22Rv1 (cell line): ENCODE data around the gene NYAP2.

Source experiments
- ZFX ChIP-seq: fragments of 450-650 bp; IDR thresholded peaks from 2 replicates; pipeline ENCODE4 v1.6.1; 2017; ENCODE audit warnings: antibody characterized with exemption, borderline replicate concordance
- TF ChIP-seq, protein P1 (sequence below): fragments of 450-650 bp; IDR thresholded peaks from 2 replicates; pipeline ENCODE4 v1.5.1; 2017; ENCODE audit warnings: mild to moderate bottlenecking

DNA sequence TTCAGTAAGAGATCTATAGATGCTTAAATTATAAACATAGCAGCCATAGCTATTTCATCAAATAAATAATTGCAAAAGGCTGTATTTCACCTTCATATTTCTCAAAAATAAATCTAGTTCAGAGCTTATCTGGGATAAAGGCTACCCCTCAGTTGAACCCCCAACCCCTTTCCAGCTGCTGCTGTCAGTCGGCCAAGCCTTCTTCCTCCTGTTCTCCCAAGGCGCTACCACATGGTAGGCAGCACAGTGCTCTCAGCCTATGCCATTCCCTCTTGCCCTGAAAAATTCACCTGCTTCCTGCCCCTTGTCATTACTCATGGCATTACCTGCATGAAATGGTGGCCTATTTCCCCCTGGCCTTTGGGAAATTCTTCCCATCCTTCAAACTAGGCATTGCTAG lies 136.5 kb downstream of the NYAP2 start:
- TF ChIP-seq ZFX = no peak
- TF ChIP-seq, protein P1, sequence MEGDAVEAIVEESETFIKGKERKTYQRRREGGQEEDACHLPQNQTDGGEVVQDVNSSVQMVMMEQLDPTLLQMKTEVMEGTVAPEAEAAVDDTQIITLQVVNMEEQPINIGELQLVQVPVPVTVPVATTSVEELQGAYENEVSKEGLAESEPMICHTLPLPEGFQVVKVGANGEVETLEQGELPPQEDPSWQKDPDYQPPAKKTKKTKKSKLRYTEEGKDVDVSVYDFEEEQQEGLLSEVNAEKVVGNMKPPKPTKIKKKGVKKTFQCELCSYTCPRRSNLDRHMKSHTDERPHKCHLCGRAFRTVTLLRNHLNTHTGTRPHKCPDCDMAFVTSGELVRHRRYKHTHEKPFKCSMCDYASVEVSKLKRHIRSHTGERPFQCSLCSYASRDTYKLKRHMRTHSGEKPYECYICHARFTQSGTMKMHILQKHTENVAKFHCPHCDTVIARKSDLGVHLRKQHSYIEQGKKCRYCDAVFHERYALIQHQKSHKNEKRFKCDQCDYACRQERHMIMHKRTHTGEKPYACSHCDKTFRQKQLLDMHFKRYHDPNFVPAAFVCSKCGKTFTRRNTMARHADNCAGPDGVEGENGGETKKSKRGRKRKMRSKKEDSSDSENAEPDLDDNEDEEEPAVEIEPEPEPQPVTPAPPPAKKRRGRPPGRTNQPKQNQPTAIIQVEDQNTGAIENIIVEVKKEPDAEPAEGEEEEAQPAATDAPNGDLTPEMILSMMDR = no peak
